Muscle layer of colon (tissue), 2 donors: ENCODE measurements around the gene SLC9C1.

Experiments used
- H3K27ac ChIP-seq: one replicate; pipeline ENCODE4 v1.7.0; 2013; ENCODE audit warnings: low read depth, mild to moderate bottlenecking, low read length, moderate library complexity
- H3K27me3 ChIP-seq, 2 donors: one replicate each; pipeline ENCODE4 v1.7.0; 2013; ENCODE audit warnings: low read length in 2 of 2, mild to moderate bottlenecking in 2 of 2; ENCODE audit not compliant: insufficient read depth in 2 of 2, control insufficient read depth in 1 of 2
- H3K36me3 ChIP-seq: one replicate; pipeline ENCODE4 v1.7.0; 2013; ENCODE audit warnings: mild to moderate bottlenecking, low read length; ENCODE audit not compliant: insufficient read depth
- H3K4me1 ChIP-seq: one replicate; pipeline ENCODE4 v1.7.0; 2013; ENCODE audit warnings: mild to moderate bottlenecking, low read length; ENCODE audit not compliant: insufficient read depth
- H3K4me3 ChIP-seq, 2 donors: one replicate each; pipeline ENCODE4 v1.7.0; 2013; ENCODE audit warnings: low read length in 2 of 2, low read depth in 1 of 2, mild to moderate bottlenecking in 1 of 2, moderate library complexity in 1 of 2
- H3K9ac ChIP-seq: one replicate; pipeline ENCODE4 v1.7.0; 2013; ENCODE audit warnings: low read length
- H3K9me3 ChIP-seq: one replicate; pipeline ENCODE4 v1.7.0; 2013; ENCODE audit warnings: mild to moderate bottlenecking, low read length
- donor health status: abdominal sarcoma.
- donor health status: Adenocarcinoma of cecum.

Gene SLC9C1

GRCh38 chr3:112136046-112136445 lies 158.0 kb downstream of the SLC9C1 start:
- H3K9ac ChIP-seq = no peak overlapping the region
- H3K27ac ChIP-seq = no peak overlapping the region
- no peaks in the 10 kb centered on the region for H3K4me1 ChIP-seq
- H3K4me3 ChIP-seq = no peak overlapping the region
- H3K36me3 ChIP-seq = no peaks in the 10 kb centered on the region
- no peaks in the 10 kb centered on the region for H3K9me3 ChIP-seq
- no peaks in the 10 kb centered on the region for H3K27me3 ChIP-seq

- no peak overlapping the region for H3K27ac ChIP-seq
These were observed 159.5 kb downstream of the SLC9C1 start for GRCh38 chr3:112134335-112135124.

DNA sequence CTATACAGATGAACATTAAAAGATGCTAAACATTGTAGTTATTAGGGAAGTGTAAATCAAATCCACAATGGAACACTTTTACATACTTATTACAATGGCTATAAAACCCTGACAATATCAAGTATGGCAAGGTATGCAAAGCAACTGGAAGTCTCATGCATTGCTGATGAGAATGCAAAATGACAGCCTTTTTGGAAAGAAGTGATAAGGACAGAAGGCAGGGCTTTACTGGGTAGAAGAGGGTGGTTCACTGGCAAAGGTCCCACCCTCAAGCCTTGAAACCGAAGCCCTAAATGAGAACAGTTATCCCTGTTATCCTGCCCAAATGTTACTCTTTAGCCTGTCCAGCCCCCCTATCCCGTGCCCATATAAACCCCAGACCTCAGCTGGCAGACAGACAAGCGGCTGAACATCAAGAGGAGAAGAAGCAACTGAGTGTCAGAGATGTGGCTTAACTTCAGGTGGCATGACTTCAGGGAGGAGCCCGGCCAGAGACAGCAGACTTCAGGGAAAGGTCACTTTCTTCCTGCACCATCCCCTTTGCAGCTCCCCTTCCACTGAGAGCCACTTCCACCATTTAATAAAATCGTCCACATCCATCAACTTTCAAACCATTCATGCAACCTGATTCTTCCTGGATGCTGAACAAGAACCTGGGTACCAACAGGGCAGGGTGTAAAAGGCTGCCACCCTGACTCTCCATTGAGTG lies 160.2 kb downstream of the SLC9C1 start:
- Histone ChIP-seq H3K27ac (no peak overlapping the region), H3K27me3 (no peaks in the 10 kb centered on the region)

More at GRCh38 chr3:112134335-112135124, 159.5 kb downstream of the SLC9C1 start:
- H3K9ac ChIP-seq = no peak overlapping the region
- no peaks in the 10 kb centered on the region for H3K36me3 ChIP-seq
- H3K4me1 ChIP-seq = no peaks in the 10 kb centered on the region
- no peak overlapping the region for H3K4me3 ChIP-seq
- no peaks in the 10 kb centered on the region for H3K27me3 ChIP-seq
- H3K9me3 ChIP-seq = no peaks in the 10 kb centered on the region

GRCh38 chr3:112132975-112133448 lies 161.0 kb downstream of the SLC9C1 start, which contains the start of gene GCSAM:
GCSAM (minus strand) TSS chr3:112133248; CDS start chr3:112133120, 128 bp downstream.
- H3K27me3 ChIP-seq = no peaks in the 10 kb centered on the region
- H3K36me3 ChIP-seq = no peaks in the 10 kb centered on the region
- no peak within 1 kb of the TSS for H3K4me3 ChIP-seq
- no peak within 1 kb of the TSS for H3K27ac ChIP-seq
- no peaks in the 10 kb centered on the region for H3K9me3 ChIP-seq
- no peak within 1 kb of the TSS for H3K9ac ChIP-seq
- no peaks in the 10 kb centered on the region for H3K4me1 ChIP-seq

More for the DNA sequence above, 160.2 kb downstream of the SLC9C1 start:
- no peaks in the 10 kb centered on the region for H3K9me3 ChIP-seq
- H3K36me3 ChIP-seq = no peaks in the 10 kb centered on the region
- no peak overlapping the region for H3K4me3 ChIP-seq
- H3K4me1 ChIP-seq = no peaks in the 10 kb centered on the region
- no peak overlapping the region for H3K9ac ChIP-seq

- no peak overlapping the region for H3K4me3 ChIP-seq
- no peaks in the 10 kb centered on the region for H3K36me3 ChIP-seq
These were observed 161.5 kb downstream of the SLC9C1 start for GRCh38 chr3:112132554-112132953.

GRCh38 chr3:112132088-112132487 lies 161.9 kb downstream of the SLC9C1 start:
- no peak overlapping the region for H3K9ac ChIP-seq
- no peaks in the 10 kb centered on the region for H3K9me3 ChIP-seq
- no peak overlapping the region for H3K4me3 ChIP-seq
- no peaks in the 10 kb centered on the region for H3K27me3 ChIP-seq
- no peak overlapping the region for H3K27ac ChIP-seq
- H3K4me1 ChIP-seq = no peaks in the 10 kb centered on the region
- H3K36me3 ChIP-seq = no peaks in the 10 kb centered on the region

More at GRCh38 chr3:112132554-112132953, 161.5 kb downstream of the SLC9C1 start:
- no peak overlapping the region for H3K9ac ChIP-seq
- H3K27me3 ChIP-seq = no peaks in the 10 kb centered on the region
- H3K9me3 ChIP-seq = no peaks in the 10 kb centered on the region
- H3K4me1 ChIP-seq = no peaks in the 10 kb centered on the region
- no peak overlapping the region for H3K27ac ChIP-seq

DNA sequence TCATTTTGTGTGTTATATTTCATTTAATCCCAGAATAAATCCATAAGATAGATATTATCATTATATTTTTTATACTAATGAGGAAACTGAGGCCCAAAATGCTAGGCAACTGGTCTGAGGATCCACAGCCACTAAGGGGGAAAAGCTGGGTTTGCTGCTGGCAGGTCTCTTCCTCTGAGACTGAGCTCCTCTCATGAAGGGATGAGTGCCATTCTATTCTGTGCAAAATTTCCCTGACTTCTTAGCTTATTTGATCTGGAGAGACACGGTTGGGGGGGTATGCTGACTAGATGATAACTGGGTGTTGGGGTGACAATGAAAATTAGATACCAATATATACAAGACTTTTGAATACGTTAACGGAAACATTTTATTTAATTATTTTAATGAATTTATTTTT lies 162.9 kb downstream of the SLC9C1 start:
- Histone ChIP-seq H3K36me3 (no peaks in the 10 kb centered on the region), H3K4me1 (no peaks in the 10 kb centered on the region), H3K9me3 (no peaks in the 10 kb centered on the region), H3K27me3 (no peaks in the 10 kb centered on the region), H3K4me3 (no peak overlapping the region), H3K9ac (no peak overlapping the region), H3K27ac (no peak overlapping the region)

GRCh38 chr3:112130638-112130993 lies 163.4 kb downstream of the SLC9C1 start:
- H3K27ac ChIP-seq = no peak overlapping the region
- no peaks in the 10 kb centered on the region for H3K36me3 ChIP-seq
- H3K4me3 ChIP-seq = no peak overlapping the region
- no peaks in the 10 kb centered on the region for H3K27me3 ChIP-seq
- H3K9me3 ChIP-seq = no peaks in the 10 kb centered on the region
- H3K4me1 ChIP-seq = no peaks in the 10 kb centered on the region
- no peak overlapping the region for H3K9ac ChIP-seq

- Histone ChIP-seq H3K36me3 (no peaks in the 10 kb centered on the region), H3K4me1 (no peaks in the 10 kb centered on the region), H3K27me3 (no peaks in the 10 kb centered on the region), H3K9me3 (no peaks in the 10 kb centered on the region), H3K9ac (no peak overlapping the region), H3K27ac (no peak overlapping the region), H3K4me3 (no peak overlapping the region)
These were observed 163.9 kb downstream of the SLC9C1 start for GRCh38 chr3:112129925-112130637.

DNA sequence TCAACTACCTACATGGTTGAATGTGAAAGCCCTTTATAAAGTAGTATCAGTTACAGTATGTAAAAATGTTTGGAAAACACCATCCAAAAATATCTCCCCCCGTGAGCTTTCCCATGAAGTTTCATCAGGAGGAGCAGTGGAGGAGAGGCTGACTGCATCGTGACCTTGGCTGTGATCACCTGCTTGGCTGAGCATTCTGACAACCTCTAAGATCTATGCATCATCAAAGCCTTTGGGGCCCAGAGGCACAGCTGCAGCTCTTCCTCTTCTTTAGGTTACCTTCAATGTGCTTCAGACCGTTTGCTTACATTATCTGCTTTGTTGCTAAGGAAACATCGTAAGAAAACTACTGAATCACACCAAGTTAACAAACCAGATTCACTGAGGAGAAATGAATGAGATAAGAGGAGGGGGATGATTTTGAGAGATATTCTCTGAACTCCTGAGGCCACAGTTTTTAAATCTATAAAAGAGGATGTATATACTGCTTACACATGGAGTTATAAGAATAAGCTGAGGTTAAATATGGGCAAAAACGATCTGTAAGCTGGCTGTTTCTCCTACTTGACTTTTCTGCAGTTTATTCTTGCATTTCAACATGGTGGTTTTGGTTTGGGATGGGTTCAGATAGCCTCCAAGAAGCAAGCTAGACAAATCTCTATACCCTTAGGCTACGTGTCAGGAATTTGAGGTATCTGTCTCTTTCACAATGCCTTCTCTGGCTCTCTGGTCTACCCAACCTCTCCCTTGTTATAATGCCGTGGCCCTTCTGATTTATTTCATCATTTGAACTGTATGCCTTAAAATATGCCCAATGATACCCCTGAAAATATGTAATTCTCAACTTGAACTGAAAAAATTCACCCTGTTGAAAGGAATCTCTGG lies 164.9 kb downstream of the SLC9C1 start:
- H3K9ac ChIP-seq = no peak overlapping the region
- no peaks in the 10 kb centered on the region for H3K4me1 ChIP-seq
- H3K4me3 ChIP-seq = no peak overlapping the region
- H3K36me3 ChIP-seq = no peaks in the 10 kb centered on the region
- no peak overlapping the region for H3K27ac ChIP-seq
- H3K9me3 ChIP-seq = no peaks in the 10 kb centered on the region
- H3K27me3 ChIP-seq = no peaks in the 10 kb centered on the region
